CD4-positive, alpha-beta T cell treated with Interleukin-6 for 4 hours (primary cell): Measurements from ENCODE around the gene MAST1.
"Not testable (repeated sequence)": the region's sequence is repeated elsewhere in the genome, so short reads cannot be mapped to it uniquely, and the experiment has no call there.

Experiments
- DNase-seq: peaks from one replicate; pipeline ENCODE4 v3.0.0-alpha.2; 2020; ENCODE audit warnings: mixed read lengths

MAST1 gene

DNA sequence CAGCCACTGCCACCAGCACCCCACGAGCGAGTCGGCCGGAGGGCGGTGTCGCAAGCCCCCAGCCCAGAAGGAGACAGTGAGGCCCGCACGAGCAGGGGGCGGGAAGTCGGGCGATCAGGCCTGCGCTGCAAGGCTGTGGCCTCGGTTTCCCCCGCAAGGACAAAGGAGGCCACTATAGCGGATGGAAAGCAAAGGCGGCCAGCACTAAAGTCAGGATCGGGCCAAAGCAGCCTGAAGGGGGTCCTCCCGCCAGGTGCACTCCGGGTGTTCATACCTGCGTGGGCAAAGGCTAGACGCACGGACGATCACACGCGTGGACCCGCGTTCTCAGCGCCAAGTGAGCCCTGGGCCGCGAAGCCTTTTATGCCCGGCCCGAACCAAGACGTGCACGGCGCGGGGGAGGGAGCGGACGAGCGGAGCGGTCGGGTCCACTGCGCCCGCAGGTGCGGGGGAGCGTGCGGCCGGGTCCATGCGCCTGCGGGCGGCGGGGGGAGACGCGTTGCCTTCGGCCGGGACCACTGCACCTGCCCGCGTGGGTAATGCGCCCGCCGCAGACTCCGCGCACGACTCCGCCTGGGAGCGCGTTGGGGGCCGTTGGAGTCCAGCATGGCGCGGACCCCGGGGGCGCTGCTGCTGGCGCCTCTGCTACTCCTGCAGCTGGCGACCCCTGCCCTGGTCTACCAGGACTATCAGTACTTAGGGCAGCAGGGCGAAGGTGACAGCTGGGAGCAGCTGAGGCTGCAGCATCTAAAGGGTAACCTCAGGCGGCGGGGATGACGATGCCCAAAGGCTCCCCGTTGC lies 36.6 kb upstream of the MAST1 start, which contains the start of the genes PRDX2 and THSD8:
Gene PRDX2 (minus strand): TSS at position 335 of the 801 bp plus-strand sequence. CDS start 539 bp downstream, outside the sequence.
Gene THSD8 (plus strand): TSS at position 604 of the 801 bp plus-strand sequence. CDS start 3 bp downstream, at position 607.
- peak; percentile 80 for DNase-seq

DNA sequence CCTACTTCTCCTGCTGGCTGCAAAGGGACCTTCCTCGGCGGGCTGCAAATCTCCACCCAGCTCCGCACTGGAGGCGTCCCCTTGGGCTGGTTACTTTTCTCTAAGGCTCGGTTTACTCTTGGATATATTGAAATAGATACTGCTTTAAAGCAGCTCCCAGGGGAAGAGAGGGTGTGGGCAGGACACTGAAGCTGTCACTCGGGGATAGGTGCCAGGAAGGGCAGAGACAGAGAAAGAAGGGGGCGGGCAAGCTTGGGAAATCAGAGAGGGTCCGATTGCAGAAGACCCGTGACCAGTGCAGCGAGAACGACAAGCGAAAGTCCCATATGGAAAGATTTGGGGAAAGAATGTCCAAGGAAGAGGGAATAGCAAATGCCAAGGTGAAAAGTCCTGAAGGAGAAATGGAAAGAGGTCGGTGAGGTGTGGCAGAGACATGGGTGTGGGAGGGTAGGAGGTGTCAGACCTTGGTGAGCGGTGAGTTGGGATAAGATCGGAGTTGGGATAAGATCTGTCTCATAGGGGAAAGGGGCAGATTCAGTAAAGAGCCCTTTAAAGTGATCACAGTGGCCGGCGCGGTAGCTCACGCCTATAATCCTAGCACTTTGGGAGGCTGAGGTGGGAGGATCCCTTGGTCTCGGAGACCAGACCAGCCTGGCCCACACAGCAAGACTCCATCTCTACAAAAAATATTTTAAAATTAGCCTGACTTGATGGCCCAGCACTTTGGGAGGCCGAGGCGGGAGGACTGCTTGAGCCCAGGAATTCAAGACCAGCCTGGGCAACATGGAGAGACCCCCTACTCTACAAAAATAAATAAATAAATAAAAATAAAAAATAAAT lies 35.8 kb upstream of the MAST1 start:
- DNase-seq: no peak

DNA sequence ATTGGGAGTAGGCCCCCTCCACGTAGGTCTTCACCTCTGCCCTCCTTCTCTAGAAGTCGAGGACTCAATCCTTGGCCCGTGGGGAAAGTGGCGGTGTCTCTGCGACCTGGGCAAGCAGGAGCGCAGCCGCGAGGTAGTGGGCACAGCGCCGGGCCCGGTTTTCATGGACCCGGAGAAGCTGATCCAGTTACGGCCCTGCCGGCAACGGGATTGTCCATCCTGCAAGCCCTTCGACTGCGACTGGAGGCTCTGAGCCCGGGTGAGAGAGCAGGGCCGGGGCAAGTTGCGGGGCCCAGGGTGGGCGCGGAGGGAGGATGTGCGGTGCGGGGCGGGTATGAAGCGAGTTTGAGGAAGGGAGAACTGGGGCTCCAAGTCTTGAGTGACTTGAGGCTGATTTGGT lies 34.3 kb upstream of the MAST1 start:
- DNase-seq: no peak

DNA sequence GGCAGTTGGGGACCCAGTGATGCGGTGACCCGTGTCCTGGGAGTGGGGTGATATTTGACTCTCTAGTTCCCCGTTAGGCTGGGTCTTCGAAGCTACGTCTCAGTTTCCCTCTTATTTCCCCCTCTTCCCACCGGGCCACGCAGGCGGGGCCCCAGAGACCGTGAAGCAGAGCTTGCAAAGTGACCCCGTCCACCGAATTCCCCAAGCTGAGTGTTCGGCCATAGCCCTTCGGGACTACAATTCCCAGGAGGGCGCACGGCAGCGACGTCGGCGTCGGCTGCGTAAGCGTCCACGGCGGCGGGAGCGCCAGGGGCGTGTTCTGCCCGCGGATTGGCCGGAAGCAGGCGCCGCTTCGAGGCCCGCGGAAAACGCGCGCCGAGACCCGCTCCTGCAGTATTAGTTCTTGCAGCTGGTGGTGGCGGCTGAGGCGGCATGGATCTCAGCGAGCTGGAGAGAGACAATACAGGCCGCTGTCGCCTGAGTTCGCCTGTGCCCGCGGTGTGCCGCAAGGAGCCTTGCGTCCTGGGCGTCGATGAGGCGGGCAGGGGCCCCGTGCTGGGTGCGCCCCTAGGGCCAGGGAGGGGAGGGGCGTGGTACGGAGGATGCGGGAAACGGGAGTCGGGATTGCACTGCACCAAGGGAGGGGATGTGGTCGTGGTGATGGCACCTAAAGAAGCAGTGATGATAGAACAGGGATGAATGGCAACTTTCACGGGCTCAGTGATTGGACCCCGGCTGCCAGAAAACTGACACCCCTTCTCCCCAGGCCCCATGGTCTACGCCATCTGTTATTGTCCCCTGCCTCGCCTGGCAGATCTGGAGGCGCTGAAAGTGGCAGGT lies 31.9 kb upstream of the MAST1 start, which contains the start of gene RNASEH2A:
Gene RNASEH2A (plus strand): TSS at position 343 of the 840 bp plus-strand sequence. CDS start 90 bp downstream, at position 433.
- DNase-seq: peak; percentile 90

DNA sequence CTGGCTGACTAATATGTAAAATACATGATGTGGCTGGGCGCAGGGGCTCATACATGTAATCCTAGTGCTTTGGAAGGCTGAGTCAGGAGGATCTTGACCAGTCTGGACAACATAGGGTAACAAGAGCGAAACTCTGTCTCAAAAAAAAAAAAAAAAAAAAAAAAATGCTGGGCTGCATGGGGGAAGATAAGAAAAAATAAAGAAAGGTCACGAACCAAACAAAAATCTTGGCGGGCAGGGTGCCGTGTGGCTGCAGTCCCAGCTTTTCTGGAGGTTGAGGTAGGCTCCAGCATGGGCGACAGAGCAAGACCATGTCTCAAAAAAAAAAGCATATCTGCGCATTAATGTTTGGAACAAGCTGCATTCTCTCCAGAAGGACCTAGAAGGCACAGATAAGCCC lies 23.2 kb upstream of the MAST1 start:
- DNase-seq: no peak

DNA sequence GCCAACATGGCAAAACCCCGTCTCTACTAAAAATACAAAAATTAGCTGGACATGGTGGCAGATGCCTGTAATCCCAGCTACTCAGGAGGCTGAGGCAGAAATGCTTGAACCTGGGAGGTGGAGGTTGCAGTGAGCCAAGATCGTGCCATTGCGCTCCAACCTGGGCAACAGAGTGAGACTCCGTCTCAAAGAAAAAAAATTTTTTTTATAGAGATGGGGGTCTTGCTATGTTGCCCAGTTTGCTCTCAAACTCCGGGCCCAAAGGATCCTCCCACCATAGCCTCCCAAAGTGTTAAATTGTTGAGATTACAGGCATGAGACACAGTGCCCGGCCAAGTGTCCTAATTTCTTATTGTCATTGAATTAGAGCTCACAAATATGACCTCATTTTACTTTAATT lies 21.1 kb upstream of the MAST1 start:
- not testable (repeated sequence) for DNase-seq

DNA sequence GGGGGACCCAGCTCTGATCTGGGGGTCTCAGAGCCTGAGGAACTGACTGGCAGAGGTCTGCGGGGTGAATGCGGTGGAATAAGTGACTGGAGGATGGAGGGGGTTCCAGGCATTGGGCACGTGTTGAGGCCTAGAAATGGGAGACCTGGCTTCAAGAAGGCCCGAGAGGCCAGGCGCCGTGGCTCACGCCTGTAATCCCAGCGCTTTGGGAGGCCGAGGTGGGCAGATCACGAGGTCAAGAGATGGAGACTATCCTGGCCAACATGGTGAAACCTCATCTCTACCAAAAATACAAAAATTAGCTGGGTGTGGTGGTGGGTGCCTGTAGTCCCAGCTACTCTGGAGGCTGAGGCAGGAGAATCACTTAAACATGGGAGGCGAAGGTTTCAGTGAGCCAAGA lies 20.5 kb upstream of the MAST1 start:
- not testable (repeated sequence) for DNase-seq

DNA sequence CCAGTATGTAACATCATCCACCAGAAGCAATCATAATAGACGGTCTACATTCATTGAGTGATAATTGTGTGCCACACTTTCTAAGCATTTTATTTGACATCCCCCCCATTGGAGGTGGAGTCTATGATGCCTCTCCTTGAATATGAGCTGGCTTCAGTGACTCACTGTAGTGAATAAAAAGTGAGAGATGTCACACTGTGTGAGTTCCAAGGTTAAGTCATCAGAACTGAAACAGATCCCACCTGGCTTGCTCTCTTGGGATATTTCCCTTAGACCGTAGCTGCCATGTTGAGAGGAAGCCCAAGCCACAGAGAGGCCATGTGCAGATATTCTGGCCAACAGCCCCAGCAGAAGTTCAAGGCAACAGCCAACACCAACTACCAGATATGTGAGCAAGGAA lies 16.6 kb upstream of the MAST1 start:
- no peak for DNase-seq

DNA sequence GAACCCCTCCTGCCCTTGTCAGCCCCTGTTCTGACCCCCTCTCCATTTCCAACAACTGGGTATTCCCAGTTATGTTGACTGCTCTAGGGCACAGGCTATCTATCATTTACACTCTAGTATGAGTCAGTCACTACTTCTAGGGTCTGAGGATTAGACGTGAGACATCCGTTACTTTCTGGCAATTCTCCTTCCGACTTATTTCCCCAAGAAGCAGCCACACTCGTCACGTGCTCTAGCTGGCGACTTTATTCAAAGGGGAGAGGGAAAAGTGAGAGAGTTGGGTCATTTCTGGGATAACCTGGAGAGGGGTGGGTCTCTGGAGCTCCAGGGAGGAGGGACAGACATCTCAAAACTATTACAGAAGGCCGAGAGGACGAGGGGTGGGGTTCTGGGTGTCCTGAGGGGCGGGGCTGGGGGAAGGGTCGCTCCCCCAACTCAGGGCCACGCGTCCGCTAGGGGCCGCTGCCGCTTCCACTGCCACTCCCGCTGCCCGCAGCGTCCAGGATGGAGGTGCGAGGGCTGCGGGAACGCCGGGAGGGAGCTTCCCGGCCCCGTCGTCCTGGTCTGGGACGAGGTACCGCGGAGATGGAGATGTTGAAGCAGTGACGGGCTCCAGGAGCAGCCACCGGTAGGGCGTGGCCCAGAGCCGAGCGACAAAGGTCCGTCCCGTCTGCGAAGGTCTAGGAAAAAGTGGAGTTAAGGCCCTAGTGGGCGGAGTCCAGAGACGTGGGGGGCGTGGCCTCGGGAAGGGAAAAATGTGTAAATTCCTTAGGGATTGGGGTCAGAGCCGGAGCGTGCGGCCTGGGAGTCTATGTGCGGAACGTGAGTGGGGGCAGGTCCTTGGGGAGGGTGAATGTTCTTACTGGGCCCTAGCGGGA lies 12.8 kb upstream of the MAST1 start:
- DNase-seq: peak; percentile 37

DNA sequence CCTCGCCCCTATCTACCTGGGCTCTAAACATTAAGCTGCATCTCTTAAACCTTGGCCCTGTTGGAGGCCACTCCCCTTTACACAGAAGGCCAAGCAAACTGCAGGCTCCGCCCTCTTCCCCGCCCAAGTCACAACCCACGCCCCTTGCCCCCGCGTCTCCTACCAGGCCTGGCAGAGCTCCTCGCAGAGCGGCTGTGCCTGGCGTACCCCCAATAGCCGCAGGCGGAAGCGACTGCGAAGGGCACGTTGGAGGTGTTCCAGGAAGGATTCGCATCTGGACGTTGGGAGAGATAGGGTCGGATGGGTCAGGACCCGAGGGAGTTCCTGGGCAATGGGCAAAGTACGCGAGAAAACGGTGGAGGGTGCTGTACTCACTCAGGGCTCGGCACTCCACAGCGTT lies 9.8 kb upstream of the MAST1 start:
- peak; percentile 10 for DNase-seq

DNA sequence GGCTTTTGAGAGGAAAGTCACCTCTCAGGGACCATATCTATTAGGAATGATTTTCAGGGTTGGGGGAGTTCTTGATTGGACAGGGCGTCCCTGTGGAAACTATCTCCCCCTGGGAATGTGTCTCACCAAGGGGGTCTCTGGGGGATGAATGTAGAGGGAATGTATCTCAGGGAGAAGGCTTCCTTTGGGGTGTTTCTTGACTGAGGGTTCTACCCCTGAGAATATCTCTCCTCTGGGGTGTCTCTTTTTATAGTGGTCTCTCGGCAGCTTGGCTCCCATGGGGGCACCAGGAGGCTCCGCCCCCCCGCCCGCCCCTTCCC lies 4.9 kb upstream of the MAST1 start:
- DNase-seq: no peak

DNA sequence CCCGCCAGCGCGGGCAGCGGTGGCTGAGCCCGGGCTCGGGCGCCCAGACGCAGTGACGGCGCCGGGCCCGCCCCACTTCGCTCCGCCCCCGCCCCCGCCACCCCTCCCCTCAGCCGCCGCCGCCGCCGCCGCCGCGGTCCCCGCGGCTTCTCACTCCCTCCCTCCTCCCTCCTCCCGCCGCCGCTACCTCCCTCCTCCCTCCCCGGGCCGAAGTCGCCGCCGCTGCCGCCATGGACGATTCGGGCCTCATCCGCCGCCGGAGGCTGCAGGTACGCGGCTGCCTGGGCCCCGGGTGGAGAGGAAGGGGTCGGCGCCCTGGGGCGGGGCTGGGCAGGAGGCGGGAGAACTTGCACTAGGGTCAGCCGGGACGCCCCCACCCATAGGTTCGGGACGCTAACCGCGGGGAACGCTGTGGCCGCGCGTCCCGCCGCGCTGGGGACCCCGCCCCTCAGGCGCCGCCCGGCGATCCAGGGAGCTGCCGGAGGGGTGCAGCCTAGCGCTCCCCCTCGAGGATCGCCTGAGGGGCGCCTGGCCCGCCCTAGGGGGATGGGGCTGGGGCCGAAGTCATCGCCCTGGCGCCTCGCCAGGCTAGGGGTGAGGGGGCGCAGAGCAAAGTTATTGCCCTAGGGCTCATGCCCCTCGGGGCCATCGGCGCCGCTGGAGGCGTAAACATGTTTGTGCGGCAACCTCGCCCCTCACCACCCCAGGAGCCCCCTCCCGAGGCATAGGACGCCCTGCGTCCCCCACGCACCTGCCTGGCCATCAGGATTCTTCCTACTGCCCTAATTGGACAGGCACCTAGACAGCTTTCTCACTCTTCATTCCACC lies 4.4 kb upstream of the MAST1 start:
- peak; percentile 54 for DNase-seq

DNA sequence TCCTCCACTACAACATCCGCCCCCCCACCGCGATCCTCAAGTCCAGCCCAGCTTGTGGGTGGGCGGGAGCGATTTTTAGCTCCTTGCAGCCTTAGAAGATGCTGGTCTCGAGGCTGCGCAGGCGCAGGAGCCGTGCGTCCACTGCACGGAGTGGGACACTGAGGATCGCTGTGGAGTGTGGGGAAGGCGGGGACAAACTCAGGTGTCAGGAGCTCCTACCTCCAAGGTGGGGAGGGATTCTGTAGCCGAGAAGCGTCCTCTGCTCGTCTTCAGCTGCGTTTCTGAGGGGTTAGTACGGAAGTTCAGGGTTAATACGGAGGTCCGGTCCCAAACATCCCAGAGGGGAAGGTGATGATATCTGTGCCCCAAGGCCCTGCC lies 3.8 kb upstream of the MAST1 start, which contains the start of gene RTBDN:
Gene RTBDN (minus strand): TSS at position 14 of the 378 bp plus-strand sequence. CDS start 4,600 bp downstream, outside the sequence.
- DNase-seq: no peak

DNA sequence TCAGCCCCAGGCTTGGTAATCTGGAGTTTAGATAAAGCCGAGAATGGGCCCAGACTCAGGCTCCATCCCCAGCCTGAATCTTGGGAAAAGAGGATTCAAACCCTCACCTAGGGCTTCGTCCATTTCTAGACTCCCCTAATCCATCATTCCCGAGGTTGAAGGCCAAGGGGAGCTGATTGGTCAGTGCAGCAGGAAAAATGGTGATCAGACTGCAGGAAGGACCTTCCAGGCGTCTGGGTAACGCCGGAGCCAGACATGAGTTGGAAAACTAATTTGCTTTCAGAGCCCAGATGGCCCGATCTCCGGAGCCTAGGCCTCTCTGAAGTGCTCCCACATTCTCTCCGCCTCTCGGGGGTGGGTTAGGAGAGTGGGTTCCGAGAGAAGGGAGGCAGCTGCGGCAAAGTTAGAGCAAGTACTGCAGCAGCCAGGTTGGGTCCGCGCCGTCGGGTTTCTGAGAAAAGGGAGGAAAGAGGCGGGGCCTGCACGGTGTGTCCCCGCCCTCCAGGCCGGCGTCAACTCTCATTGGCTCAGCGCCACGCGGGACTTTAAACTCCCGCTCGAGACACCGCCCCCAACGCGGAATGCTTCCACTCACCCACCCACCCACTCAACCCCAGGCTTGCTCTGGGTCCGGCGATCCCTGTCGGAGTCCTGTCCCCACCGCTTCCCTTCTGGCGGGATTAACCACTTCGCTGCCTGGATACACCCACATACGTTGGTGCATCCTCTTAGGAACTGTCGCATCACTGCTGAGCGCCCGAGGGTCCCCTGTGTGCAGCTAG lies 3.1 kb upstream of the MAST1 start:
- DNase-seq: peak; percentile 12

DNA sequence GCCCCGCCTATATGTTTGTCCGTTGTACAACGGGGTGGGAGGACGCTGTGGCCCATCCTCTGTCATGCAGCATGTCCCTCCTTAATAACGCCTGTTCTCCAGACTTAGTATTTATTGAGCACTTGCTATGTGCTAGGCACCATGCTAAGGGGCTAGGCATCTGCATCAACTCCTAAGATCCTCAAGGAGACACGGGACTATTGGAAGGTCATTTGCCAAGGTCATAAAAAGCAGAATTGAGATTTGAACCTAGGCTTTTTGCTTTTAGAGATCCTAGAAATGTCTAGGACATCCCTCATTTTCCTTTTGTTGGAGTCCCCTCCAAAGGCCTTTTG lies 1.8 kb upstream of the MAST1 start:
- no peak for DNase-seq

DNA sequence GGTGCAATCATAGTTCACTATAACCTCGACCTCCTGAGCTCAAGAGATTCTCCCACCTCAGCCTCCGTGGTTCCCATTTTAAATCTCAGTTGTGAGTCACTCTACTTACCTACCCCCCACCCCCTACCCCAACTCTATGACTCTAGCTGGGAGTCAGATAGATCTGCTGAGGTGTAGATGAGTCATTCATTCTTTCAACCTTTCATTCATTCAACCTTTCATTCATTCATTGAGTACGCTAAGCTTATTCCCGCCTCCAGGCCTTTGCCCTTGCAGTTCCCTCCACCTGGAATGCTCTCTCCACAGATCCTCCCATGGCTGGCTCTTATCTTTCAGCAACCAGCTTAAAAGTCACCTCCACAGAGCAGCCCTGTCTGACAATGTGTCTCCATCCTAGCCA lies 1.1 kb upstream of the MAST1 start:
- DNase-seq: no peak

DNA sequence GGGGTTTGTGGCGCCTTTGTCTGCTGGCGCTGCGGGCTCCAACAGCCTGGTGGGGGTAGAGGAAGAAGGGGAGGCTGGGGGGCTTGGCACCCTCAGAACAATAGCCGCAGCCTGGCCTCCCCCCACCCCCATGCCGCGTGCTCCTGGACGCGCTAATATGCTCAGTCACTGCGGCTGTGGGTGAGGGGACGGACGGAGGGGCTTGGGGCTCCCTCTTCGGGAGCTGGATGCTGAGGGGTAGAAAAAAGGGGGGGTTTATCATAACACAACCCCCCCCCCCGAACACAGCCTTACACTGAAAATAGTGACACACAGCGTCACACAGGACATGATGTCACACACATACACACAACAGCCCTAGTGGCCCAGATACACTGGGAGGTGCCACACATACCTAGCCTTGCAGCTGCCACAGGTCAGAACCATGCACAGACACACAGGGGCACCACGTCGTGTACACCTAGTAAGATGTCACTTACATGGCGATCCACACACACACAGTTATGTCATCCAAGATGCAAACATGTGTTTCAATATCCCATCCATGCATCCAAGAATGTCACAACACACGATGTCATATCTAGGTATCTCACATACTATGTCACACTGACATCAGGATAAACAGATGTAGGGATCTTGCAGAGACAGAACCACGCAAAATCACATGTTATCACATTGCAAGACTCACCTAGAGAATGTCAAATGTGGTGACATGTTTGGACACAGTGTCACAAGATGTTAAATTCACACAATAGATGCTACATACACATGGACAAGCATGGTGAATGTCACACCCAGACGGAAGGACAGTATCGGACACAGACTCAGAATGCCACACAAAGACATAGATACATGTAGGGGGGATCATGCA lies 806 bp downstream of the MAST1 start:
- DNase-seq: peak; percentile 24

DNA sequence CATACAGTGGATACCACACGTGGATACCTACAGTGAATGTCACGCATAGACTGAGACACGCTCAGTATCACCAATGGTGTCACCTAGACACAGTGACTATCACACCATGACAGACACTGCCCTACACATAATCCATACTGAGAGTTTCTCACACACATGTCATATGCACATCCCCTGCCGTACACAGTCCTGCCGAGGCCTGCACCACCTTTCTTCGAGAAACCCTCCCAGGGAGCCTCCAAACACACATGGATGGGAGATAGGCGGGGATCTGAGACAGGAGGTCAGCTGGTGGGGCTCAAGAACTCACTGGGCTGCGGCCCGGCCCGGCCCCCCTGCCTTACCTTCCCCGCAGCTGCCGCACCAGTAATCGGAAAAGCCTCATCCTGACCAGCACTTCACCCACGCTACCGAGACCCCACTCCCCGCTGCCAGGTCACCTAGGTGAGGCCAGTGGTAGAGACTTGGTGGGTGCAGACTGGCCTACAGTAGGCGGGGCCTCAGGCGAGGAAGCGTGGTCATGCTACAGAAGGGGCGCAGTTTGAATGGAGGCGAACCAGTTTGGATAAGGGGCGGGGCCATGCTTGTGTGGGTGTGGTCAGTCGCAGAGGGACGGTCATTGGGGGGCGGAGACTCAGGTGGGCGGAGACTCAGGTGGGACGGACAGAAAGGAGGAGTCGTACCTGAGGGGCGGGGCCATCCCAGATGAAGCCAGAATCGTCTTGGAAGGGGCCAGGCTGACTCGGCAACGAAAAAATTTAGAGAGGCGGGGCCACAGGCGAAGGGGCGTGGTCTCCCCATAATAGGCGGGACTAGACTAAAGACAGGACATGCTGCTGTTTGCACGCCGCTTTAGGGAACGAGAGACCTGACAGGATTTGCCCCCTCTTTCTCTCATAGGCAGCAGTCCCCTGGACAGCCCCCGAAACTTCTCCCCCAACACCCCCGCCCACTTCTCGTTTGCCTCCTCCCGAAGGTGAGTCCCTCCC lies 2.1 kb downstream of the MAST1 start:
- peak; percentile 11 for DNase-seq
